Heart right ventricle (tissue), 16 donors: ENCODE measurements around the gene NAT16. TPM values are rescaled to one million over a fixed set of nuclear protein-coding genes. Genes with fewer than 3 reads are reported as not detected.

Experiments used
- ATAC-seq, 8 donors: fragments of 200-7000 bp; cut with Tn5 transposase; one replicate each; pipeline ENCODE4 v1.9.1; 2020; ENCODE audit warnings: mild to moderate bottlenecking in 8 of 8, moderate library complexity in 8 of 8, moderate number of reproducible peaks in 1 of 8
- DNase-seq, 2 donors: peaks; one replicate each; pipeline ENCODE4 v3.0.0-alpha.2; 2020
- H3K27ac ChIP-seq, 10 donors: fragments of 200-600 bp; sonication (generic) in 2 of 10; one replicate each; pipeline versions ENCODE4 v1.5.0 to v1.8.0; 2020 to 2022; ENCODE audit warnings: mild to moderate bottlenecking in 3 of 10
- H3K27me3 ChIP-seq, 7 donors: fragments of 200-600 bp; one replicate each; pipeline ENCODE4 v1.8.0; 2021 to 2022; ENCODE audit warnings: mild to moderate bottlenecking in 2 of 7
- H3K36me3 ChIP-seq, 9 donors: fragments of 200-600 bp; sonication (generic) in 1 of 9; one replicate each; pipeline versions ENCODE4 v1.5.0 to v1.8.0; 2020 to 2022; ENCODE audit warnings: mild to moderate bottlenecking in 2 of 9
- H3K4me1 ChIP-seq, 9 donors: fragments of 200-600 bp; sonication (generic) in 1 of 9; one replicate each; pipeline versions ENCODE4 v1.5.0 to v1.8.0; 2020 to 2022; ENCODE audit warnings: mild to moderate bottlenecking in 4 of 9
- H3K4me3 ChIP-seq, 10 donors: fragments of 200-600 bp; sonication (generic) in 2 of 10; one replicate each; pipeline versions ENCODE4 v1.5.0 to v1.8.0; 2020 to 2022; ENCODE audit warnings: mild to moderate bottlenecking in 7 of 10, moderate library complexity in 2 of 10
- H3K9me3 ChIP-seq, 11 donors: fragments of 200-600 bp in 10 of 11; sonication (generic) in 2 of 11; one replicate each; pipeline versions ENCODE4 v1.5.0 to v1.8.0; 2013 to 2022; ENCODE audit warnings: mild to moderate bottlenecking in 2 of 11, control low read depth in 1 of 11, moderate library complexity in 1 of 11
- CTCF ChIP-seq, 9 donors: fragments of 200-600 bp; sonication (generic) in 2 of 9; IDR thresholded peaks; one replicate each; pipeline versions ENCODE4 v1.5.0 to v1.8.0; 2021 to 2022; ENCODE audit warnings: antibody characterized with exemption in 9 of 9, mild to moderate bottlenecking in 5 of 9, moderate library complexity in 1 of 9
- WGBS, 2 donors: extraction: QIAGEN DNeasy Blood & Tissue Kit; methylation state at CpG; one replicate each; pipeline ENCODE4 v1.1.7; 2013; ENCODE audit warnings: inconsistent platforms in 1 of 2; 5-methylcytosine and 5-hydroxymethylcytosine counted together
- intact Hi-C, 10 donors: fragments of 100-400 bp; cut with DNase I; formaldehyde crosslinking; loops; one replicate each; pipeline versions ENCODE4 v1.11.1 to v1.14.2; 2022
- polyA plus RNA-seq, 2 donors: library from polyadenylated mRNA; stranded (reverse); fragments of 200-250 nt; gene quantifications; one replicate each; pipeline ENCODE4 v1.2.3, GENCODE V29; 2013
- total RNA-seq, 10 donors: library from RNA; stranded (reverse); fragmentation: NEBNext Ultra II Directional in 3 of 10; extraction: Animal tissue kit (Norgen Biotek cat#: 25700) in 3 of 10; gene quantifications; one replicate each; pipeline versions ENCODE4 v1.2.1 to v1.2.4, GENCODE V29; 2021 to 2023
- donor health status: Arrhythmogenic right ventricular cardiomyopathy.
- donor health status: ischemic (EF 13 %, LVEDD 7.1; RV severe dilation, severe dysfunction).
- donor health status: healthy with polysubstance abuse.
- donor health status: DM: no; HTN: yes; CAD: no.
- donor health status: DM: no; HTN: no; CAD: no.
- donor health status: ischemic (EF 25% LVEDD 6.9; RV normal size, moderate dysfunction).
- donor health status: ischemic (EF 25% LVEDD 5.7; RV mildly dilated, moderate dysfunction).
- donor health status: healthy.
- donor health status: DM: yes; HTN: yes; CAD: no.
- donor health status: Ischemic cardiomyopathy.
- donor health status: ischemic (EF 35%, LVEDD 5.7; RV mildly dilated, moderate dysfunction).
- donor health status: nonischemic (EF 11% LVEDD 7.7; RV severe dilation, severe dysfunction).
- donor health status: DM: yes; HTN: yes; CAD: no.
- donor health status: PGD.
- donor health status: ischemic (EF 29% LVEDD 5.4; RV normal size, mild dysfunction).
- donor health status: nonischemic (EF 23%, LVEDD 6.1; RV moderate dilation, normal function).

NAT16 gene
- total and polyA plus RNA-seq, 12 donors, result not detected

GRCh38 chr7:101159696-101160674, 20.1 kb downstream of the NAT16 start:
- 80 to 83% methylated on average over 31 of the region's 31 CpGs for WGBS, 2 donors
- no peak for ATAC-seq
- no peak for TF ChIP-seq CTCF (IDR thresholded peaks at IDR 0.05)
- no peak overlapping the region for H3K4me3 ChIP-seq
- H3K27me3 ChIP-seq, result peaks cover 9 to 48% (median 39%) of the 10 kb centered on the region in 7 donors
- H3K4me1 ChIP-seq, result peaks cover 13 to 37% (median 34%) of the 10 kb centered on the region in 9 donors
- no peak for DNase-seq
- H3K9me3 ChIP-seq, result no peaks in the 10 kb centered on the region
- H3K27ac ChIP-seq, result no peak overlapping the region
- H3K36me3 ChIP-seq, result peaks cover 0 to 44% (median 8%) of the 10 kb centered on the region in 9 donors
- intact Hi-C loops, result no loop called here

GRCh38 chr7:101156866-101157589, 23.1 kb downstream of the NAT16 start:
- DNase-seq (no peak), ATAC-seq (no peak)
- Histone ChIP-seq H3K9me3 (no peaks in the 10 kb centered on the region), H3K4me1 (peaks cover 3 to 20% (median 12%) of the 10 kb centered on the region in 9 donors), H3K27ac (no peak overlapping the region), H3K36me3 (peaks cover 0 to 44% (median 8%) of the 10 kb centered on the region in 9 donors), H3K4me3 (no peak overlapping the region), H3K27me3 (peaks cover 0 to 20% (median 9%) of the 10 kb centered on the region in 7 donors)
- no peak for TF ChIP-seq CTCF (IDR thresholded peaks at IDR 0.05)
- intact Hi-C loops, result no loop called here
- 90% methylated on average over 14 of the region's 14 CpGs for WGBS, 2 donors

- ATAC-seq (no peak), DNase-seq (no peak)
- H3K9me3 ChIP-seq, result no peaks in the 10 kb centered on the region
- H3K36me3 ChIP-seq, result peaks cover 0 to 43% (median 8%) of the 10 kb centered on the region in 9 donors
- TF ChIP-seq CTCF (IDR thresholded peaks at IDR 0.05), result no peak
- peaks cover 0 to 12% (median 2%) of the 10 kb centered on the region in 7 donors for H3K27me3 ChIP-seq
- H3K4me1 ChIP-seq, result peaks cover 3 to 20% (median 10%) of the 10 kb centered on the region in 9 donors
- no peak overlapping the region for H3K4me3 ChIP-seq
- no peak overlapping the region for H3K27ac ChIP-seq
- 79 to 82% methylated on average over 6 of the region's 6 CpGs for WGBS, 2 donors
- intact Hi-C loops, result no loop called here
These were observed 23.8 kb downstream of the NAT16 start for GRCh38 chr7:101156277-101156676.

GRCh38 chr7:101155303-101155702, 24.8 kb downstream of the NAT16 start:
- Histone ChIP-seq H3K27ac (no peak overlapping the region), H3K27me3 (peaks cover 0 to 10% (median 0%) of the 10 kb centered on the region in 7 donors)
- intact Hi-C loops, result no loop called here

More at GRCh38 chr7:101155303-101155702, 24.8 kb downstream of the NAT16 start:
- no peak for ATAC-seq
- H3K9me3 ChIP-seq, result no peaks in the 10 kb centered on the region
- no peak for DNase-seq
- peaks cover 0 to 34% (median 8%) of the 10 kb centered on the region in 9 donors for H3K36me3 ChIP-seq
- peak overlapping the region in 9 of 10 donors; percentile 80 to 99 (median 85) for H3K4me3 ChIP-seq
- H3K4me1 ChIP-seq, result peaks cover 3 to 20% (median 10%) of the 10 kb centered on the region in 9 donors
- no peak for TF ChIP-seq CTCF (IDR thresholded peaks at IDR 0.05)
- 63 to 66% methylated on average over 4 of the region's 4 CpGs for WGBS, 2 donors
